ENCODE data around the gene TMOD1.

TMOD1 gene

GRCh38 chr9:97551308-97551707 lies 49.8 kb downstream of the TMOD1 start:
- no peak for DNase-seq

- no peak for DNase-seq
Observed at GRCh38 chr9:97553141-97553540, 51.7 kb downstream of the TMOD1 start.

GRCh38 chr9:97553841-97554240 lies 52.4 kb downstream of the TMOD1 start:
- no peak for DNase-seq

- no peak for DNase-seq
Observed at GRCh38 chr9:97554566-97555075, 53.2 kb downstream of the TMOD1 start.

- no peak for DNase-seq
Observed at GRCh38 chr9:97555164-97555563, 53.7 kb downstream of the TMOD1 start.

- DNase-seq, result no peak
Observed at GRCh38 chr9:97556036-97556720, 54.7 kb downstream of the TMOD1 start.

- DNase-seq, result no peak
Observed at GRCh38 chr9:97556721-97557605, 55.5 kb downstream of the TMOD1 start.

GRCh38 chr9:97557606-97558095 lies 56.2 kb downstream of the TMOD1 start:
- no peak for DNase-seq

- no peak for DNase-seq
Observed at GRCh38 chr9:97558701-97559101, 57.2 kb downstream of the TMOD1 start.

GRCh38 chr9:97559111-97559514 lies 57.6 kb downstream of the TMOD1 start:
- DNase-seq, result no peak

GRCh38 chr9:97560154-97560553 lies 58.7 kb downstream of the TMOD1 start:
- DNase-seq, result no peak

- DNase-seq, result no peak
Observed at GRCh38 chr9:97560851-97561250, 59.4 kb downstream of the TMOD1 start.

- DNase-seq, result no peak
Observed at GRCh38 chr9:97561501-97561900, 60.0 kb downstream of the TMOD1 start.

GRCh38 chr9:97562542-97562941 lies 61.1 kb downstream of the TMOD1 start:
- no peak for DNase-seq

- no peak for DNase-seq
Observed at GRCh38 chr9:97563458-97564135, 62.1 kb downstream of the TMOD1 start.

GRCh38 chr9:97564291-97565175 lies 63.1 kb downstream of the TMOD1 start:
- peak; percentile 66 to 75 for DNase-seq

- no peak for DNase-seq
Observed at GRCh38 chr9:97565262-97565661, 63.8 kb downstream of the TMOD1 start.

- no peak for DNase-seq
Observed at GRCh38 chr9:97567182-97567893, 65.9 kb downstream of the TMOD1 start.

GRCh38 chr9:97567894-97568202 lies 66.4 kb downstream of the TMOD1 start:
- no peak for DNase-seq

GRCh38 chr9:97568461-97569275 lies 67.2 kb downstream of the TMOD1 start:
- no peak for DNase-seq

- DNase-seq, result no peak
Observed at GRCh38 chr9:97570899-97571298, 69.4 kb downstream of the TMOD1 start.

Data from NCI-H526 (cell line).